HCT116 (cell line): ENCODE measurements around the gene IGSF21. TPM values are rescaled to one million over a fixed set of nuclear protein-coding genes. Genes with fewer than 3 reads are reported as not detected.

ENCODE experiments used
- ATAC-seq: fragments of 200-7000 bp; cut with Tn5 transposase; 2 replicates; pipeline ENCODE4 v1.9.1; 2020; ENCODE audit warnings: mild to moderate bottlenecking, moderate library complexity
- BruUV-seq: library from RNA; stranded (reverse); fragments of 400-500 nt; replicated peaks from 2 replicates; lab custom pipeline; 2021; lab: Mats Ljungman, UMichigan
- CTCF ChIA-PET: fragments of 300-600 bp; sonication (Branson Sonifier 250); formaldehyde crosslinking; loops from one replicate; lab custom pipeline; 2021; ENCODE audit warnings: antibody characterized with exemption; lab: Charles Lee
- POLR2A ChIA-PET: fragments of 300-600, 350-600 bp; sonication (Branson Sonifier 250); formaldehyde crosslinking; loops from one replicate; lab custom pipeline; 2021; ENCODE audit warnings: antibody characterized with exemption; lab: Charles Lee
- RAD21 ChIA-PET, 2 experiments: fragments of 300-600 bp; sonication (Branson Sonifier 250); formaldehyde crosslinking; loops; one replicate each; lab custom pipeline; 2023; ENCODE audit warnings: low total read pairs in 2 of 2; ENCODE audit not compliant: uncharacterized antibody in 2 of 2, unreplicated experiment in 2 of 2, low non-redundant PET in 1 of 2; lab: Charles Lee
- DNase-seq: peaks from one replicate; pipeline ENCODE4 v3.0.0-alpha.2; 2010; ENCODE audit warnings: low read depth, low spot score
- H2AFZ ChIP-seq: fragments of 200-600 bp; shearing (Covaris generic), sonication (generic); 2 replicates; pipeline ENCODE4 v1.6.1; 2017; ENCODE audit warnings: low read depth, mixed run types, mixed read lengths, antibody characterized with exemption, low read length; ENCODE audit not compliant: poor library complexity, severe bottlenecking
- H3K27ac ChIP-seq: 2 replicates; pipeline ENCODE4 v1.5.1; 2012; ENCODE audit warnings: low read depth, low read length
- H3K27me3 ChIP-seq: fragments of 200-600 bp; sonication (generic); 2 replicates; pipeline ENCODE4 v1.6.1; 2016; ENCODE audit warnings: mixed run types, low read length, mixed read lengths; ENCODE audit not compliant: insufficient read depth
- H3K36me3 ChIP-seq, 2 experiments: fragments of 200-500 bp in 1 of 2; fragments of 200-600 bp in 1 of 2; sonication (Bioruptor generic) in 1 of 2; sonication (generic) in 1 of 2; 2 replicates each; pipeline versions ENCODE4 v1.5.1 to v1.6.1; 2014 to 2016; ENCODE audit warnings: low read length in 2 of 2, inconsistent platforms in 1 of 2, mixed read lengths in 1 of 2, mixed run types in 1 of 2; ENCODE audit not compliant: insufficient read depth in 2 of 2, control insufficient read depth in 1 of 2
- H3K4me1 ChIP-seq, 2 experiments: fragments of 200-600 bp in 1 of 2; sonication (generic) in 1 of 2; 2 replicates each; pipeline versions ENCODE4 v1.5.1 to v1.6.1; 2012 to 2017; ENCODE audit warnings: low read length in 2 of 2, inconsistent platforms in 1 of 2, mild to moderate bottlenecking in 1 of 2, mixed read lengths in 1 of 2, mixed run types in 1 of 2, moderate library complexity in 1 of 2; ENCODE audit not compliant: insufficient read depth in 2 of 2, control insufficient read depth in 1 of 2
- H3K4me2 ChIP-seq: fragments of 200-600 bp; sonication (generic); 2 replicates; pipeline ENCODE4 v1.6.1; 2017; ENCODE audit warnings: mixed run types, low read length, mixed read lengths
- H3K4me3 ChIP-seq, 2 experiments: fragments of 200-600 bp in 1 of 2; sonication (generic) in 1 of 2; replicated peaks in 1 of 2; 2 replicates each; pipeline ENCODE4 v1.5.1; 2011 to 2016; ENCODE audit warnings: low read length in 2 of 2, control low read depth in 1 of 2, low read depth in 1 of 2, mild to moderate bottlenecking in 1 of 2, mixed read lengths in 1 of 2, mixed run types in 1 of 2
- H3K79me2 ChIP-seq: fragments of 200-600 bp; sonication (generic); 2 replicates; pipeline ENCODE4 v1.6.1; 2017; ENCODE audit warnings: mild to moderate bottlenecking, mixed run types, low read length, moderate library complexity, mixed read lengths; ENCODE audit not compliant: insufficient read depth
- H3K9ac ChIP-seq: fragments of 200-600 bp; sonication (generic); 2 replicates; pipeline ENCODE4 v1.6.1; 2016; ENCODE audit warnings: low read length, mixed read lengths
- H3K9me2 ChIP-seq: fragments of 200-600 bp; sonication (generic), shearing (Covaris generic); 2 replicates; pipeline ENCODE4 v1.6.1; 2017; ENCODE audit warnings: mixed run types, mild to moderate bottlenecking, moderate library complexity; ENCODE audit not compliant: insufficient read depth
- H3K9me3 ChIP-seq, 2 experiments: fragments of 200-500 bp in 1 of 2; fragments of 200-600 bp in 1 of 2; sonication (Bioruptor generic) in 1 of 2; sonication (generic) in 1 of 2; 2 replicates each; pipeline ENCODE4 v1.6.1; 2014 to 2017; ENCODE audit warnings: low read length in 2 of 2, mixed read lengths in 2 of 2, inconsistent platforms in 1 of 2, low read depth in 1 of 2, mild to moderate bottlenecking in 1 of 2, mixed run types in 1 of 2, moderate library complexity in 1 of 2; ENCODE audit not compliant: control insufficient read depth in 1 of 2, insufficient read depth in 1 of 2
- H4K20me1 ChIP-seq: fragments of 200-600 bp; sonication (generic), shearing (Covaris generic); 2 replicates; pipeline ENCODE4 v1.6.1; 2017; ENCODE audit warnings: mixed run types, mild to moderate bottlenecking, moderate library complexity; ENCODE audit not compliant: insufficient read depth
- CEBPB ChIP-seq: IDR thresholded peaks from 2 replicates; pipeline ENCODE4 v1.6.1; 2012; ENCODE audit warnings: low read depth
- CTCF ChIP-seq, 3 experiments: fragments of 200-600 bp in 1 of 3; sonication (generic) in 1 of 3; IDR thresholded peaks in 2 of 3; conservative IDR thresholded peaks in 1 of 3; 2 replicates each; pipeline ENCODE4 v1.5.1; 2012 to 2017; ENCODE audit warnings: low read depth in 2 of 3, low read length in 2 of 3, antibody characterized with exemption in 1 of 3, borderline replicate concordance in 1 of 3, control low read depth in 1 of 3, mild to moderate bottlenecking in 1 of 3, mixed read lengths in 1 of 3, mixed run types in 1 of 3, moderate library complexity in 1 of 3; ENCODE audit not compliant: insufficient read depth in 1 of 3
- ELF1 ChIP-seq: IDR thresholded peaks from 2 replicates; pipeline ENCODE4 v1.6.1; 2012; ENCODE audit warnings: low read depth, borderline replicate concordance
- EZH2 ChIP-seq: fragments of 200-600 bp; sonication (generic); IDR thresholded peaks from 2 replicates; pipeline ENCODE4 v1.6.1; 2017; ENCODE audit warnings: antibody characterized with exemption, mixed run types
- EZH2phosphoT487 ChIP-seq: fragments of 200-600 bp; IDR thresholded peaks from 2 replicates; pipeline ENCODE4 v1.6.1; 2018; ENCODE audit warnings: antibody characterized with exemption, borderline replicate concordance
- FOSL1 ChIP-seq: IDR thresholded peaks from 2 replicates; pipeline ENCODE4 v1.6.1; 2012; ENCODE audit warnings: low read depth
- JUND ChIP-seq: IDR thresholded peaks from 2 replicates; pipeline ENCODE4 v1.6.1; 2012
- POLR2A ChIP-seq: IDR thresholded peaks from 2 replicates; pipeline ENCODE4 v1.7.0; 2011; ENCODE audit warnings: borderline replicate concordance; ENCODE audit not compliant: insufficient read depth, insufficient read length; ENCODE audit errors: extremely low read depth
- POLR2AphosphoS5 ChIP-seq: IDR thresholded peaks from 2 replicates; pipeline ENCODE4 v1.6.1; 2011; ENCODE audit warnings: mild to moderate bottlenecking, low read depth, low read length, moderate library complexity
- RAD21 ChIP-seq: IDR thresholded peaks from 2 replicates; pipeline ENCODE4 v1.6.1; 2012; ENCODE audit warnings: low read depth, mild to moderate bottlenecking
- REST ChIP-seq: IDR thresholded peaks from 2 replicates; pipeline ENCODE4 v1.6.1; 2012; ENCODE audit warnings: low read depth
- YY1 ChIP-seq: IDR thresholded peaks from 2 replicates; pipeline ENCODE4 v1.6.1; 2011; ENCODE audit warnings: low read length, low read depth, moderate library complexity, mild to moderate bottlenecking; ENCODE audit not compliant: insufficient replicate concordance; ENCODE audit errors: extremely low read depth
- ZBTB33 ChIP-seq: IDR thresholded peaks from 2 replicates; pipeline ENCODE4 v1.6.1; 2011; ENCODE audit warnings: mild to moderate bottlenecking, low read length, moderate library complexity; ENCODE audit not compliant: insufficient replicate concordance; ENCODE audit errors: extremely low read depth
- ZNF274 ChIP-seq: fragments of 200-500 bp; sonication (Bioruptor generic); IDR thresholded peaks from 2 replicates; pipeline ENCODE4 v1.6.1; 2014; ENCODE audit warnings: mild to moderate bottlenecking, low read depth, low read length, inconsistent platforms
- intact Hi-C: fragments of 100-400 bp; cut with micrococcal nuclease; formaldehyde crosslinking; loops from 2 replicates; pipeline ENCODE4 v1.10.0; 2022
- total RNA-seq: library from RNA; stranded (reverse); gene quantifications from one replicate; pipeline ENCODE4 v1.2.1, GENCODE V29; 2021; ENCODE audit not compliant: unreplicated experiment

IGSF21 gene
- total RNA-seq, 1 experiment from 2014 or later: not detected

- intact Hi-C loops: no loop called here
- Histone ChIP-seq H3K79me2 (no peaks in the 10 kb centered on the region), H3K4me1 (peaks cover 0 to 6% of the 10 kb centered on the region in 2 experiments; a peak in 3 of 4 replicates), H2AFZ (no peak overlapping the region), H3K9me3 (no peaks in the 10 kb centered on the region), H3K9ac (no peak overlapping the region), H3K27ac (no peak overlapping the region), H3K4me3 (no peak overlapping the region), H4K20me1 (no peaks in the 10 kb centered on the region), H3K9me2 (no peaks in the 10 kb centered on the region), H3K36me3 (no peaks in the 10 kb centered on the region), H3K4me2 (no peak overlapping the region), H3K27me3 (no peaks in the 10 kb centered on the region)
- RAD21 ChIA-PET: no interaction called here
- DNase-seq (no peak), ATAC-seq (no peak)
- BruUV-seq: no TSS peak
- CTCF ChIA-PET: no interaction called here
- POLR2A ChIA-PET: no interaction called here
- no peak for TF ChIP-seq ZNF274
- TF ChIP-seq CEBPB: no peak
- TF ChIP-seq EZH2phosphoT487: no peak
- TF ChIP-seq ZBTB33: no peak
- TF ChIP-seq REST: no peak
- TF ChIP-seq CTCF (IDR thresholded peaks at IDR 0.05 in 2 of 3, conservative IDR thresholded peaks at IDR 0.05 in 1 of 3; ENCODE audit: borderline replicate concordance in 1 of 3, insufficient read depth in 1 of 3, low read depth in 2 of 3, low read length in 2 of 3): no peak
- TF ChIP-seq POLR2A: no peak
- no peak for TF ChIP-seq RAD21
- TF ChIP-seq FOSL1: no peak
- TF ChIP-seq POLR2AphosphoS5: no peak
- no peak for TF ChIP-seq JUND
- TF ChIP-seq EZH2: no peak
- no peak for TF ChIP-seq ELF1
- no peak for TF ChIP-seq YY1
These were observed 311.7 kb downstream of the IGSF21 start for GRCh38 chr1:18419113-18419844.
